ENCODE data around the gene SCYGR6. TPM values are rescaled to one million over a fixed set of nuclear protein-coding genes. Genes with fewer than 3 reads are reported as not detected.

Gene SCYGR6
- not detected for total RNA-seq

GRCh38 chr2:227724394-227725039, at the start of gene SCYGR6:
Gene SCYGR6, minus strand, starts transcription at chr2:227724757. Its CDS starts 0 bp downstream, at chr2:227724757.
- Histone ChIP-seq H3K27me3 (no peaks in the 10 kb centered on the region), H3K4me1 (peaks cover 0 to 15% (median 5%) of the 10 kb centered on the region in 4 donors), H3K27ac (no peak within 1 kb of the TSS), H3K4me3 (no peak within 1 kb of the TSS), H3K9me3 (no peaks in the 10 kb centered on the region), H3K36me3 (no peaks in the 10 kb centered on the region)
- 0 to 86% methylated on average over 1 to 12 of the region's 15 CpGs for WGBS, 2 donors (ENCODE audit: low coverage in 1 of 2)
- no peak for DNase-seq
- in situ Hi-C loops (cut with MboI; ENCODE audit: low pct_ligation_motif_present in 1 of 4, low pct_unique_long_range_greater_than_20kb in 1 of 4, low sequenced_read_pairs in 3 of 4): no loop called here
- intact Hi-C loops (cut with DNase I; ENCODE audit: low total_unique reads): no loop called here
- TF ChIP-seq EP300 (IDR thresholded peaks at IDR 0.05; ENCODE audit: low read depth) (no peak), POLR2A (IDR thresholded peaks at IDR 0.05) (no peak), POLR2AphosphoS5 (IDR thresholded peaks at IDR 0.05) (no peak)
- TF ChIP-seq, protein P1, sequence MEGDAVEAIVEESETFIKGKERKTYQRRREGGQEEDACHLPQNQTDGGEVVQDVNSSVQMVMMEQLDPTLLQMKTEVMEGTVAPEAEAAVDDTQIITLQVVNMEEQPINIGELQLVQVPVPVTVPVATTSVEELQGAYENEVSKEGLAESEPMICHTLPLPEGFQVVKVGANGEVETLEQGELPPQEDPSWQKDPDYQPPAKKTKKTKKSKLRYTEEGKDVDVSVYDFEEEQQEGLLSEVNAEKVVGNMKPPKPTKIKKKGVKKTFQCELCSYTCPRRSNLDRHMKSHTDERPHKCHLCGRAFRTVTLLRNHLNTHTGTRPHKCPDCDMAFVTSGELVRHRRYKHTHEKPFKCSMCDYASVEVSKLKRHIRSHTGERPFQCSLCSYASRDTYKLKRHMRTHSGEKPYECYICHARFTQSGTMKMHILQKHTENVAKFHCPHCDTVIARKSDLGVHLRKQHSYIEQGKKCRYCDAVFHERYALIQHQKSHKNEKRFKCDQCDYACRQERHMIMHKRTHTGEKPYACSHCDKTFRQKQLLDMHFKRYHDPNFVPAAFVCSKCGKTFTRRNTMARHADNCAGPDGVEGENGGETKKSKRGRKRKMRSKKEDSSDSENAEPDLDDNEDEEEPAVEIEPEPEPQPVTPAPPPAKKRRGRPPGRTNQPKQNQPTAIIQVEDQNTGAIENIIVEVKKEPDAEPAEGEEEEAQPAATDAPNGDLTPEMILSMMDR (IDR thresholded peaks at IDR 0.05): no peak

- in situ Hi-C loops (cut with MboI; ENCODE audit: low pct_ligation_motif_present in 1 of 4, low pct_unique_long_range_greater_than_20kb in 1 of 4, low sequenced_read_pairs in 3 of 4): loop anchor here in 3 of 4 donors (25.0 kb wide), 4 partner anchors 112 to 637 kb away; partner anchors contain the start of gene SCYGR5 (in 1 of the 3)
- no peaks in the 10 kb centered on the region for H3K27me3 ChIP-seq
- no peaks in the 10 kb centered on the region for H3K36me3 ChIP-seq
- peak overlapping the region in 1 of 4 donors; percentile 41 for H3K27ac ChIP-seq
- DNase-seq: no peak
- TF ChIP-seq POLR2A (IDR thresholded peaks at IDR 0.05) (no peak), EP300 (IDR thresholded peaks at IDR 0.05; ENCODE audit: low read depth) (no peak), POLR2AphosphoS5 (IDR thresholded peaks at IDR 0.05) (no peak)
- TF ChIP-seq, protein P1 (IDR thresholded peaks at IDR 0.05): peak in 4 of 5 experiments; percentile 22 to 47 (median 36)
- intact Hi-C loops (cut with DNase I; ENCODE audit: low total_unique reads): no loop called here
- no peaks in the 10 kb centered on the region for H3K9me3 ChIP-seq
- peaks cover 0 to 23% (median 10%) of the 10 kb centered on the region in 4 donors for H3K4me1 ChIP-seq
- 40 to 51% methylated on average over 10 to 15 of the region's 15 CpGs for WGBS, 2 donors (ENCODE audit: low coverage in 1 of 2)
- no peak overlapping the region for H3K4me3 ChIP-seq
Observed at GRCh38 chr2:227774011-227774624, 49.6 kb upstream of the SCYGR6 start.

- H3K9me3 ChIP-seq: no peaks in the 10 kb centered on the region
- H3K27me3 ChIP-seq: no peaks in the 10 kb centered on the region
- in situ Hi-C loops (cut with MboI; ENCODE audit: low pct_ligation_motif_present in 1 of 4, low pct_unique_long_range_greater_than_20kb in 1 of 4, low sequenced_read_pairs in 3 of 4) (loop anchor here in 3 of 4 donors (25.0 kb wide), 4 partner anchors 111 to 636 kb away; partner anchors contain the start of gene SCYGR5 (in 1 of the 3)), intact Hi-C loops (cut with DNase I; ENCODE audit: low total_unique reads) (no loop called here)
- no peak for TF ChIP-seq POLR2A (IDR thresholded peaks at IDR 0.05)
- TF ChIP-seq POLR2AphosphoS5 (IDR thresholded peaks at IDR 0.05): no peak
- TF ChIP-seq EP300 (IDR thresholded peaks at IDR 0.05; ENCODE audit: low read depth): no peak
- TF ChIP-seq, protein P1 (IDR thresholded peaks at IDR 0.05): no peak
- no peaks in the 10 kb centered on the region for H3K36me3 ChIP-seq
- H3K27ac ChIP-seq: no peak overlapping the region
- H3K4me1 ChIP-seq: peaks cover 0 to 23% (median 10%) of the 10 kb centered on the region in 4 donors
- no peak overlapping the region for H3K4me3 ChIP-seq
- 53 to 64% methylated on average over 2 of the region's 2 CpGs for WGBS, 2 donors (ENCODE audit: low coverage in 1 of 2)
- no peak for DNase-seq
Observed at GRCh38 chr2:227772932-227773331, 48.4 kb upstream of the SCYGR6 start.

- Histone ChIP-seq H3K27me3 (no peaks in the 10 kb centered on the region), H3K27ac (no peak overlapping the region), H3K4me3 (no peak overlapping the region), H3K36me3 (no peaks in the 10 kb centered on the region), H3K4me1 (peaks cover 0 to 23% (median 10%) of the 10 kb centered on the region in 4 donors), H3K9me3 (no peaks in the 10 kb centered on the region)
- in situ Hi-C loops (cut with MboI; ENCODE audit: low pct_ligation_motif_present in 1 of 4, low pct_unique_long_range_greater_than_20kb in 1 of 4, low sequenced_read_pairs in 3 of 4) (loop anchor here in 3 of 4 donors (25.0 kb wide), 4 partner anchors 110 to 635 kb away; partner anchors contain the start of gene SCYGR5 (in 1 of the 3)), intact Hi-C loops (cut with DNase I; ENCODE audit: low total_unique reads) (no loop called here)
- no peak for DNase-seq
- TF ChIP-seq POLR2AphosphoS5 (IDR thresholded peaks at IDR 0.05) (no peak), EP300 (IDR thresholded peaks at IDR 0.05; ENCODE audit: low read depth) (no peak), POLR2A (IDR thresholded peaks at IDR 0.05) (no peak)
- TF ChIP-seq, protein P1 (IDR thresholded peaks at IDR 0.05): no peak
- 83 to 86% methylated on average over 2 to 5 of the region's 5 CpGs for WGBS, 2 donors (ENCODE audit: low coverage in 1 of 2)
Observed at GRCh38 chr2:227772197-227772661, 47.7 kb upstream of the SCYGR6 start.
